AG09309 (cell line): ENCODE measurements around the gene ZC3H12D.

Experiments
- DNase-seq: peaks from one replicate; pipeline ENCODE4 v3.0.0-alpha.2; 2010; ENCODE audit warnings: low read depth
- H3K4me3 ChIP-seq: 2 replicates; pipeline ENCODE4 v1.5.1; 2011; ENCODE audit warnings: mild to moderate bottlenecking, low read depth, low read length, moderate library complexity; ENCODE audit not compliant: control insufficient read depth
- TF ChIP-seq, protein P1 (sequence below): IDR thresholded peaks from 2 replicates; pipeline ENCODE4 v1.5.1; 2011; ENCODE audit warnings: mild to moderate bottlenecking, low read depth, low read length, inconsistent platforms; ENCODE audit not compliant: insufficient read depth, control insufficient read depth; ENCODE audit errors: missing control alignments

ZC3H12D gene

GRCh38 chr6:149439626-149440025 lies 45.2 kb downstream of the ZC3H12D start:
- TF ChIP-seq, protein P1, sequence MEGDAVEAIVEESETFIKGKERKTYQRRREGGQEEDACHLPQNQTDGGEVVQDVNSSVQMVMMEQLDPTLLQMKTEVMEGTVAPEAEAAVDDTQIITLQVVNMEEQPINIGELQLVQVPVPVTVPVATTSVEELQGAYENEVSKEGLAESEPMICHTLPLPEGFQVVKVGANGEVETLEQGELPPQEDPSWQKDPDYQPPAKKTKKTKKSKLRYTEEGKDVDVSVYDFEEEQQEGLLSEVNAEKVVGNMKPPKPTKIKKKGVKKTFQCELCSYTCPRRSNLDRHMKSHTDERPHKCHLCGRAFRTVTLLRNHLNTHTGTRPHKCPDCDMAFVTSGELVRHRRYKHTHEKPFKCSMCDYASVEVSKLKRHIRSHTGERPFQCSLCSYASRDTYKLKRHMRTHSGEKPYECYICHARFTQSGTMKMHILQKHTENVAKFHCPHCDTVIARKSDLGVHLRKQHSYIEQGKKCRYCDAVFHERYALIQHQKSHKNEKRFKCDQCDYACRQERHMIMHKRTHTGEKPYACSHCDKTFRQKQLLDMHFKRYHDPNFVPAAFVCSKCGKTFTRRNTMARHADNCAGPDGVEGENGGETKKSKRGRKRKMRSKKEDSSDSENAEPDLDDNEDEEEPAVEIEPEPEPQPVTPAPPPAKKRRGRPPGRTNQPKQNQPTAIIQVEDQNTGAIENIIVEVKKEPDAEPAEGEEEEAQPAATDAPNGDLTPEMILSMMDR, result no peak
- DNase-seq, result no peak
- no peak overlapping the region for H3K4me3 ChIP-seq

DNA sequence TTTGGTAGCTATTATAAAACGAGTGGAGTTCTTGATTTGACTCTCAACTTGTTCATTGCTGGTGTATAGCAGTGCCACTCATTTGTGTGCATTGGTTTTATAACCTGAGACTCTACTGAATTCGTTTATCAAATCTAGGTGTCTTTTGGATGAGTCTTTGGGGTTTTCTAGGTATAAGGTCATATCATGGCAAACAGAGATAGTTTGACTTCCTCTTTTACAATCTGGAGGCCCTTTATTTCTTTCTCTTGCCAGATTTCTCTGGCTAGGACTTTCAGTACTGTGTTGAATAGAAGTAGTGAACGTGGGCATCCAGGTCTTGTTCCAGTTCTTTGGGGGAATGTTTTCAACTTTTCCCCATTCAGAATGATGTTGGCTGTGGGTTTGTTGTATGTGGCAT lies 46.0 kb downstream of the ZC3H12D start:
- TF ChIP-seq, protein P1, result no peak
- no peak for DNase-seq

GRCh38 chr6:149437212-149437611 lies 47.6 kb downstream of the ZC3H12D start:
- no peak overlapping the region for H3K4me3 ChIP-seq
- no peak for DNase-seq
- TF ChIP-seq, protein P1, result no peak

More for the DNA sequence above, 46.0 kb downstream of the ZC3H12D start:
- no peak overlapping the region for H3K4me3 ChIP-seq

DNA sequence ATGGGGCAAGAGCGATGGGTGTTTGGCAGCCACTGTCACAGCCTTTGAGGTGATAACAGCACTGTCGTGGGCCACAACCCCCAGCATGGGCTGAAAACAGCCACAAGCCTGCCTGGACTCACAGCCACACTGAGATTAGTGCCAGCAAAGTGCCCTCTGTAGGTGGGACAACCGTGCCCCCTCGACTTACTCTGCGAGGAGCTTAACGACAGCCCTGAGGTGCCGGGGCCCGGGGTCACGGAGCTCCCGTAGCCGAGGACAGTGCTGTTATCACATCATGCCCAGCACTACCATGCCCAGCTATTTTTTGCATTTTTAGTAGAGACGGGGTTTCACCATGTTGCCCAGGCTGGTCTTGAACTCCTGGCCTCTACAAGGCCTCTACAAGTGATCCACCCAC lies 48.2 kb downstream of the ZC3H12D start:
- no peak for DNase-seq
- TF ChIP-seq, protein P1, result no peak
- H3K4me3 ChIP-seq, result no peak overlapping the region

DNA sequence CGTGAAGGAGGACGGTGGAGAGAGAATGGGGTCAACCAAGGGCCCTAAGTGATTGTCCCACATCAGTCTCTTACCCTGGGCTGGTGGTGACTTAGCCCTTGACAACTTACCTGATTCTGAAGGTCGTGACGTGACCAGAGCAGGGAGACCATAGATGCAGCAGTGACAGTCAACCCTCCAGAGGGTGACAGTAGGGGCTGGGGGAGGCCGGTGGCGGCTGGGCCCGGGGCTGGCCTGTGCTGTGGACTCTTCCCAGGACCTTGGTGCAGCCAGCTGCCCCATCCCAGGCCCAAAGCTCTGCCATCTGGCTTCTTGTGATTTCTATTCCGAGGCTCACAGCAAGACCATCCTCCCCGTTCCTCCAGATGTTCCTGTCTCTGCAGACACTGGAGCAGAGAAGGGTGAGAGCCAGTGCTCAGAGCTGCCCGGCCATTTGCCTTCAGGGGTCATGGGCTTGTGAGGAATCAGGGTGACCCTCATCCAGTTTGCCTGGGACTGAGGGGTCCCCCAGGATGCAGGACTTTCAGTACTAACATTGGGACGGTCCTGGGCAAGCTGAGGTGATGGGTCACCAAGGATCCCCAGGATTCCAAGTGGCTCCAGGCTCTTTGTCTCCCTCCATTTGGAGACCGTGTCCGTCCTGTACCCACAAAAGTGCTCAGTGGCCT lies 48.8 kb downstream of the ZC3H12D start:
- DNase-seq, result no peak
- H3K4me3 ChIP-seq, result no peak overlapping the region
- TF ChIP-seq, protein P1, result no peak

GRCh38 chr6:149433881-149434280 lies 50.9 kb downstream of the ZC3H12D start:
- no peak overlapping the region for H3K4me3 ChIP-seq
- no peak for DNase-seq

More at GRCh38 chr6:149433881-149434280, 50.9 kb downstream of the ZC3H12D start:
- TF ChIP-seq, protein P1, result no peak
